ENCODE measurements around the gene CCL7. TPM values are rescaled to one million over a fixed set of nuclear protein-coding genes. Genes with fewer than 3 reads are reported as not detected.
"Not testable (repeated sequence)": the region's sequence is repeated elsewhere in the genome, so short reads cannot be mapped to it uniquely, and the experiment has no call there.

The CCL7 gene
- not detected for polyA plus RNA-seq (ENCODE audit: insufficient read length in 10 of 10)
- long read RNA-seq, donor 1, result 0 reads
- long read RNA-seq, donor 2, result 0 reads
- long read RNA-seq, donor 3, result 0 reads
- long read RNA-seq, donor 4, result 0 reads
- long read RNA-seq, donor 5, result 0 reads
- long read RNA-seq, donor 6, result 0 reads
- long read RNA-seq, donor 7, result 0 reads
- long read RNA-seq, donor 8, result 0 reads
- long read RNA-seq, donor 9, result 0 reads

- no peak for DNase-seq
Measured at GRCh38 chr17:34269969-34270368, at the start of gene CCL7. Gene CCL7, plus strand, starts transcription at chr17:34270221. Its CDS starts 70 bp downstream, at chr17:34270291.

GRCh38 chr17:34220752-34221395 is 49.1 kb upstream of the CCL7 start:
- no peak for DNase-seq

DNA sequence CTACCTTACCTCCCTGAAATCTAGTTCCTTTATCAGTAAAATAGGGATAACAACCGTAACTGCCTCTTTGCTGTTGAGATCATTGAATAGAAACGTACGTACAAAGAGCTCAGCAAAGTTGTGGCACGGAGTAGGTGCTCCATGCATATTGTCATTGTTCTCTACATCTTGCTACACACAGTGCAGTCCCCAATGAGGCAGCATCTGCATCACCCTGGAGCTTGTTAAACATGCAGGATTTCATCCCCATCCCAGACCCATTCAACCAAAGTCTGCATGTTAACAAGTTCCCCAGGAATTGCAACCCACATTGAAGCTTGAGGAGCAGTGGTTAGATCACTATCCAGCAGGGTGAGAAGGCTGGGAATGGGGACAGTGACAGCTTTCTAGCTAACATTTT is 48.6 kb upstream of the CCL7 start:
- no peak for DNase-seq

DNA sequence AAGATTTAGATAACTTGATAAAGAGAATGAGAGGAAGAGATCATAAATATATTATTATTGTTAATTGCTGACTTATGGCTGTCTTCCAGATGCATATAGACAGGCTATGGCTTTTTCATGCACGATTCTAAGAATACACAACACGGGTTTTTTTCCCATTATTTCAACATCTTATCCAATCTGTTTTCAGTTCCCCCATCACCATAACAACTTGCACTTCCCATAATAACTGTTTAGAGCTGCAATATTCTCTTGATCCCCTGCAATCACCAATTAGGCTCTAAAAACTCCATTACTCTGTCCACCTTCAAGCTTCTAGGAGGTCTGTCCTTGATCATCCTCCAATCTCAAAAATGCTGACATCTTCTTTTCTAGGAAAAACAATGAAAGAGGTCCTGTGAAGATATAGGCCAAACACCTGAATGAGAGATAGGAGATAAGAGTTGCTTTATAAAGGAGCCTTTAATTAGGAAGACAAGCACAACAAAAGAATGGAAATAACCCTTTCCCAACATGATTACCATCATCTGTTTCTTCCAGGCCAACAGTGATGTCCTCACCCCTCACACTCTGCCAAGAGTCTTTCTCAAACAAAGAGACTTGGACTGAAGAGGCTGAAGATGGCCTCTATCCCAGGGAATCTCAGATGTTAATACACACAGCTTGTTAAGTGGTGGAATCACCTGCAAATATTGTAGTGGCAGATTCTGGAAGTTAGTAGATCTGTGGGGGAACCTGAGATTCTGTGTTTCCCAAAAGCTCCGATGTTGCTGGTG is 47.1 kb upstream of the CCL7 start:
- DNase-seq, result peak in 1 of 3 donors; percentile 42

GRCh38 chr17:34225046-34225445 is 45.0 kb upstream of the CCL7 start:
- DNase-seq, result no peak

DNA sequence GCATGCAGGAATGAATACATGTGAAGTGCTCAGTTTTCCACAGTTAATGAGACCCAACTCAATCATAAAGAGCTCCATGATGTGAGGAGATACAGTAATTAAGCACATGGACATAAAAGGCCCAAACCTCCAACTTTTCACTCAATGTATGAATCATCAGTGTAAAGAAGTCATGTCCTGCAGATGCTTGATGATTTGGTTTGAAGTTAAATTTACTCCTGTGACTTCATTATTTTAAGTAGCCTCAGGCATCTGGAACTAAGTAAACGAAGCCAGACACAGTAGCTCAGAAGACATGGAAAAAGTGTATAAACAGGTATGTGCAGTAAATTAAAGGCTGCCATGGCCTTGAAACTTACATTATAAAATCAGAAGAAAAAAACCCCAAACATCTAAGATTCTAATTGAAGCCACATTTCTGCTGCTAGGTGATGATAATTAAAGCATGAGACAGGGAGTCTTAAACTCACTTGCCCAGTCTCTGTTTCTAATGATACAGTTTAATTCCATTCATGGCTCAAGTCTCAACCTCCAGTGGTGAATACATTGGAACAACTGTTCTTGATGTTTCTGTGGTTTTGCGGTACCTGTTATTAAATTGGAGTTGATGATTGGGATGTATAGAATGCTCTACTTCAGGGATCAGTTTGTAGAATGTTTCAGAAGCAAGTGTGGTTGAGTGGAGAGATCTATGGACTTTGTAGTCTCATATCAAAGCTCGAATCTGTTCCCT is 43.8 kb upstream of the CCL7 start:
- DNase-seq, result no peak

DNA sequence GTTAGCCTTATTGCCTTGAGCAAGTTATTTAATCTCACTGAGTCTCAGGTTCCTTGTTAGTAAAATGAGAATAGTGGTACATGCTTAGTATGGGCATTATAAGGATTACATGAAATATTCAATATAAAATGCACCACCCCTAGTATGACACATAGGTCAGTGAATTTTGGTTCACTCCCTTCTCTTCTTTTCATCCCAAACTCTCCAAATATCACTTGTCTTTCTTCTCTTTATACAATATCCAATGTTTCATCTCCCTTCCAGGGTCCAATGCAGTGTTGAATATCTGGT is 43.3 kb upstream of the CCL7 start:
- no peak for DNase-seq

GRCh38 chr17:34227293-34227692 is 42.7 kb upstream of the CCL7 start:
- DNase-seq, result not testable (repeated sequence)

- no peak for DNase-seq
Measured at GRCh38 chr17:34227707-34228106, 42.3 kb upstream of the CCL7 start.

GRCh38 chr17:34228781-34229180 is 41.2 kb upstream of the CCL7 start:
- no peak for DNase-seq

DNA sequence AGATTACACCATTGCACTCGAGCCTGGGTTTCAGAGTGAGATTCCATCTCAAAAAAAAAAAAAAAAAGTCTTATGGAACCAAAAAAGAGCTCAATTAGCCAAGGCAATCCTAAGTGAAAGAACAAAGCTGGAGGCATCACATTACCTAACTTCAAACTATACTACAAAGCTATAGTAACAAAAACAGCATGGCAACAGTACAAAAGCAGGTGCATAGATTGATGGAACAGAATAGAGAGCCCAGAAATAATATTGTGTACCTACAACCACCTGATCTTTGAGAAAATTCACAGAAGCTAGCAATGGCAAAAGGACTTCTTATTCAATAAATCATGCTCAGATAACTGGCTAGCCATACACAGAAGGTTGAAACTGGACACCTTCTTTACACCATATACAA is 39.7 kb upstream of the CCL7 start:
- no peak for DNase-seq

GRCh38 chr17:34234616-34235015 is 35.4 kb upstream of the CCL7 start:
- no peak for DNase-seq

- DNase-seq, result peak in 2 of 3 donors; percentile 84 to 92
Measured at GRCh38 chr17:34235389-34236028, 34.5 kb upstream of the CCL7 start.

DNA sequence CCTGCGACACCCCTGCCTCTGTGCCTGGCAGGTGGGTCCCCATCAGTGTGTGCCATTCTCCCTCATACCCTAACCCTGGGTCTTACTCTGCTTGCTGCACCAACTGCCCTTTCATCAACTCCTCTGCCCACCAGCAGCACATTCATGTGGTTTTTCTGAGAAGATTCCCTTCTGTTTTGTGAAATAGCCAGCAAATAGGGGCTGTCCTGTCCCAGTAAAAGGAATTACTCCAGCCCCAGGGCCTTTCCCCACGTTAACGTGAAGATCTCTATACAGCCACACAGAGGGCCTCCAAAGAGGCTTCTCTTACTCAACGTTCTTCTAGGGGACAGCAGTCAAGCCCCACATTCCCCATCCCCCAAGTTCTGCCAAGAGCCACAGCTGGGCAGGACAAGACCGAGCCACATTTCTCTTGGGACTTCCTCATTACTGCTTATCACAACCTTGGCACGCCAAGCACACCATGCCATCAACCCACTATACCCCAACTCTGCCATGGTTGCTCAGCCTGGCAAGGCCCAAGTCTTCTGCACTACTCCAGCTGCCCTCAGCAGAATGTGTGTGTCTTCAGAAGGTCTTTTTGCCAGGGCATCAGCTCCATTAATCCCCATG is 33.6 kb upstream of the CCL7 start:
- peak in 1 of 3 donors; percentile 13 for DNase-seq

GRCh38 chr17:34237458-34237857 is 32.6 kb upstream of the CCL7 start:
- peak in 1 of 3 donors; percentile 20 for DNase-seq

- DNase-seq, result peak in 2 of 3 donors; percentile 83 to 89
Measured at GRCh38 chr17:34241062-34241461, 29.0 kb upstream of the CCL7 start.

- peak in 1 of 3 donors; percentile 55 for DNase-seq
Measured at GRCh38 chr17:34242587-34243363, 27.2 kb upstream of the CCL7 start.

GRCh38 chr17:34243364-34244320 is 26.4 kb upstream of the CCL7 start:
- DNase-seq, result peak in 1 of 3 donors; percentile 14

DNA sequence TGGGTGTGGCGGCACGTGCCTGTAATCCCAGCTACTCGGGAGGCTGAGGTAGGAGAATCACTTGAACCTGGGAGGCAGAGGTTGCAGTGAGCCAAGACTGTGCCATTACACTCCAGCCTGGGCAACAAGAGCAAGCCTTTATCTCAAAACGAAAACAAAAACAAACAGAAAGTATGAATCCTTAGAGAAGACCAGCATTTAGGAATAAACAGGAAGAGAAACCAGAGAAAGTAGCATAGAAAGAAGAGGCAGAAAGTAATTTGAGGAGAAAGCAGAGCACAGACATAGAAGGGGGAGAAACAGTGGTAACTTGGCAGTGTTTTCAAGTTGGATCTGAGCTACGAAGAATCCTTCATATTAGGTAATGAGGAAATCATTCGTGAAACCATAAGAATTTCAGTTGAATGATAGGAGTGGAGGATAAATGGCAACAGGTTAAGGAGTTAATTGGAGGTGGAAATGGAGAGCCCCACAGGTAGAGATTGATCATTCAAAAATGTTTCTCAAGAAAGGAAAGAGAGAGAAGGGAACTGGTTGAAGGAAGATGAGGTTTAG is 24.6 kb upstream of the CCL7 start:
- DNase-seq, result no peak

All from muscle of back (tissue), 13 donors.